NCI-H748 (cell line): ENCODE measurements around the gene TBP.
A peak's percentile ranks its signal among the peaks of the same experiment; 100 is the strongest.

Experiments used
- DNase-seq: peaks from one replicate; lab custom pipeline; 2025; ENCODE audit not compliant: unreplicated experiment; lab: John Stamatoyannopoulos, UW

TBP gene

DNA sequence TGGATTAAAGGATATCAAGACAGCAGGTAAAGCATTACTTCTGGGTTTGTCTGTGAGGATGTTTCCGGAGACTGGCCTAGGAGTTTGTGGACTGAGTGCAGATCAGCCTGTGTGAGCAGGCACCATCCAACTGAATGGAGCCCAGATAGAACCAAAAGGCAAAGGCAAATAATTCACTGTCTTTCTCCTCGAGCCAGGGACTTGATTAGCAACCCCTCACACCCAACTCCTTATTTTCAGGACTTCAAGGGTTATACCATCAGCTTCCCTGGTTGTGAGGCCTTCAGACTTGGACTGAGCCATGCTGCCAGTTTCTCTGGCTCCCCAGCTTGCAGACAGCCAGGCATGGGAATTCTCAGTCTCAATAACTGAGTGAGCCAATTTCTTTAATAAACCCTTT is 20.4 kb upstream of the TBP start:
- DNase-seq: no peak

DNA sequence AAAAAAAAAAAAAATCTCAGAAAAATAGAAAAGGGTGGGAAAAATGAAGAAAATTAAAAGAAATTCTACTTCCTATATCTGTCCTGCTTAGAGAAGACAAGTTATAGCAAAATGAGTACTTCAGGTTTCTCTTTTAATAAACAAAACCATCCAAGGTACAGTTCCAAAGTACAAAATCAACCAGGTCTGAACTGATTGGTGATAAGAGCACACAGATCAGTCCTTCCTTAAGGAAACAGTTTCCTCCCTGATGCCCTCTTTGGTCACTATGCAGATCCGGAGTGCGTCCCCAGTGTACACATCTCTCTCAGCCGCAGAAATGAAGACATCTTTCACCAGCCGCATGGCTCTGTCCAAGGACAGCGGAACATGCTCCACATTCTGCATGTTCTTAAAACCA is 19.2 kb upstream of the TBP start:
- DNase-seq: no peak

DNA sequence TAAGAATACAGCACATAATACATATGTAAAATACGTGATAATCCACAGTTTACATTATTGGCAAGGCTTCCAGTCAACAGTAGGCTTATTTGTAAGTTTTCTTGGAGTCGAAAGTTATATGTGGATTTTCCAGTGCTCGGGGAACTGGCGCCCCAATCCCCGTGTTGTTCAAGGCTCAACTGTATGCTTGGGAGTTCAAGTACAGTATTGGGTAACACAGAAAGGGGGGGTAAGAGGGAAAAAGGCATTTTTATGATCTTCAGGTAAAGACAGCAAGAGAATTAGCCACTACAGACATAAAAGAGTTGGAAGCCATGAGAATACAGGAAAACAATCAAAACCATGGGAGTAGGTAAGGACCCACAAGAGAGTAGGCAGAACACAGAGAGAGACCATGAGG is 17.5 kb upstream of the TBP start:
- no peak for DNase-seq

- DNase-seq: no peak
These were observed 16.8 kb upstream of the TBP start for GRCh38 chr6:170537329-170537728.

DNA sequence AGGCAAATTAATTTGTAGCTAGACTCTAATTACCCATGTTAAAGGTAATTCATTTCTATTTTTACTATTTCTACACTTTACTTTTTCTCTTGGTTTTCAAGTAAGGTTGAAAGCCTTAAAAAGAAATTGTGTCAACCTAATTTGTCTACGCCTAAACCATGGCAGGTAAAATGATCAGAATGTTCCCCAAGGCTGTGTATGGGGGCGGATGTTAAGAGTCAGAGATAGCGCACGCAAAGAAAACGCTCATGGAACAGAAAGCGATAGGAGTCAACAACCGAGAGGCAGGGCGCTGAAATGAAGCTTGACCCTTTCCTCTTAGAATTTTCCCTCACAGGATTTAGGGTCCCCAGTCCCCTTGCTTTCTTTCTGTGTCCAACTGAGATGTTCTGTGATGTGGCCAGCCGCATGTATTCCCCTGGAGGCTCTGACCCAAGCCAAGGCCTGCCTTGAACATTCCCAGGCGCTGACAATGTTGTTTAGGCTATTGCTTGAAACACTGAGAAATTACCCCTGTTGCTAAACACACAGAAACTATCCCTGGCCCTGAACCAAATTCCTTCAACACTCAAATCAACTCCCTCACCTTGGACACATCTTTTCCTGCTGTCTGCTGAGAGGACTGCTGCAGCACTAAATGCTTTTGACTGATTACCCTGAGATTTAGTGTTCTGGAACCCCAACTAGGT is 12.0 kb upstream of the TBP start:
- no peak for DNase-seq

DNA sequence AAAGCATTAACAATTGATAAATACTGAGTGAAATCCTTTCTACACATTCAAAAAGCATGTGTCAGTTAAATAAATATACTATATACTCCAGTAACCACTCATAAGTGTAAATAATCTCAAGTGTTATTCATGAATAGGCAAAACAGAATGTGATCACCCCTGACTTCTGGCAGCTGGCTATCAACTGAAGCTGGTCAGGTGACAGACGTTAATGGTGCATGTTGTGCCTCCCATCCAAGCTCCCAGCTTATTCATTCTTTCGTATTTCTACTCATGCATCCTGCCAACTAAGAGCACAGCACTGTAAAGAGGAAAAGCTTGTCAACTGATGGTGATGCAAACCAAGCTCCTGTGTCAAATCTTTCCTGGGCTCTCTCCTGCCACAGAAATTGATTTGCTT is 8.8 kb upstream of the TBP start:
- DNase-seq: no peak

GRCh38 chr6:170552765-170553533 is 1.2 kb upstream of the TBP start, which contains the start of gene PSMB1:
PSMB1 (minus strand) TSS chr6:170553307; CDS start chr6:170553242, 65 bp downstream.
- DNase-seq: peak; percentile 97

GRCh38 chr6:170553534-170554012 is 596 bp upstream of the TBP start:
- peak; percentile 72 for DNase-seq

DNA sequence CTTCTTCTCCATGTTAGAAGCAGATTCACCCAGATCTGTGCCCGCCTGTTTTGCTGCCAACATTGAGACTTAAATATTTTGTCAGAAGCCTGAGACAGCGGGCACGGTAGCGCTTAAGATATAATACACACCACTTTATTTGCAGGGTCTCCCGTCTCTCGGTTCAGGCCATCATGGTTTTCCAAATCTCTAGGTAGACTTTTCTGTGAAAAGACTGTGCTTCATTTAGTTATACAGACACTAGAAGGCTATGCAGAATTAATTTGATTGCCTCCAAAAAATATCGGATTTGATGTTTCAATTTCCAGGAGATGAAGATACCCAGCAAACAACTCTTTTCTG is 598 bp downstream of the TBP start:
- DNase-seq: no peak

DNA sequence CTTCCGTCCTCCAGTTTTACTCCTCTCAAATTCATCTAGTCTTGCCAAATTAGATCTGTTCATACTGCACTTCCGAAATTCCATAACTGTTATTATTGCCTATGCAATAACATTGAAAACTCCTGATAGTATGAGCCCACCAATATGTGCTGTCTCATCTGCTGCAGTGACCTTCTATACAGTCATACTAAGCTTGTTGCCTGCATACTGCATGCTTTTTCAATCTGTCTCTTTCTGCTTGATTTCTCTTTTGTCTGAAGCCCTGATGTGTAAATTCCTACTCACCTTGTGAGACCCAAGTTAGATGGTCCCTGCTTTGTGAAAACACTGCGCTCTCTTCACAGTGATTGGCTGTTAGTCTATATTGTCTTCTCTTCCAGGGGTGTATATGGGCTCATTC is 1.1 kb downstream of the TBP start:
- no peak for DNase-seq

DNA sequence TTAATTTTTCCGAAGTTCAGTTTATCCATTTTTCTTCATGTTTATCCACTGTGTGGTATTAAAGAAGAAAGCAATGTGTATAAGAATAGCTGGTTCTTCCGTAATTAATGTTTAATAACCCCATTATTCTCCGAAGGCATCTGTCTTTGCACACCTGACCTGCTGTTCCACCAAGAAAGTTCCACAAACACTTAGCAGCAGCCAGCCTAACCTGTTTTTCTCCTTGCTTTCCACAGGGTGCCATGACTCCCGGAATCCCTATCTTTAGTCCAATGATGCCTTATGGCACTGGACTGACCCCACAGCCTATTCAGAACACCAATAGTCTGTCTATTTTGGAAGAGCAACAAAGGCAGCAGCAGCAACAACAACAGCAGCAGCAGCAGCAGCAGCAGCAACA is 7.4 kb downstream of the TBP start:
- no peak for DNase-seq

DNA sequence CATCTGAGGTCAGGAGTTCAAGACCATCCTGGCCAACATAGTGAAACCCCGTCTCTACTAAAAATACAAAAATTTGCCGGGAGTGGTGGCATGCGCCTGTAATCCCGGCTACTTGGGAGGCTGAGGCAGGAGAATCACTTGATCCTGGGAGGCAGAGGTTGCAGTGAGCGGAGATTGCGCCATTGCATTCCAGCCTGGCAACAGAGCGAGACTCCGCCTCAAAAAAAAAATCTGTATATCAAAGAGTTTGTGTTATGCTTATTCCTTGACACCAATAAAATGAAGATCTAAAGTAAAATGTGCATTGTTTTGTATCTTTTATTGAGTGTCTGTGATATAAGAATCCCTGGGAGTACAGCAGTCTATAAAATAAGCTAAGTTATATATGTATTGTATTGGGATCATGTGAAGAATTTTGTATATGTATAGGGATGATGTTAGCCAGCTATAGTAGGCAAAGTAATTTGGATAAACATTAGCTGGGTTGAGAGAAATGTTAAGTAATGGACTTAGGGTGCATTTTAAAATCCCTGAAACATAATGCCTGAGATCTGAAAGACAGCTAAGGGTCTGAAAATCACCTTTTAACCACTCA is 10.9 kb downstream of the TBP start:
- no peak for DNase-seq

GRCh38 chr6:170572704-170573466 is 18.7 kb downstream of the TBP start:
- no peak for DNase-seq

DNA sequence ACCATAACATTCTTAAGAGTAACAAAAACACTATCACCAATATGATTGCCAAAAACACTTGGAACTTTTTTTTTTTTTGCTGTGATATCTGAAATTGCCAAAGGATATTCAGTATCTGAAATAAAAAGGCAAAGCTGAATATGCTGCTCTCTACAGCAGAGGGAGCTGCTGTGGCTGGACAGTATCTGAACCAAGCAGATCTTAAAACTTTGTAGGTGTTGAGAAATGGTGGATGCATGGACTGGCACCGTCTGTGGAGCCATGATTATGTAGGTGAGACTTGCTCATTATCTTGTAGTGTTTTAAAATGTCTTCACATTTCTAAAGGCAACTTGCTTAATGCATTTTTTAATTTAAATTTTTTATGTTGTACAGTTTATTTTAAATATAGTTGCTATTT is 21.1 kb downstream of the TBP start:
- no peak for DNase-seq

DNA sequence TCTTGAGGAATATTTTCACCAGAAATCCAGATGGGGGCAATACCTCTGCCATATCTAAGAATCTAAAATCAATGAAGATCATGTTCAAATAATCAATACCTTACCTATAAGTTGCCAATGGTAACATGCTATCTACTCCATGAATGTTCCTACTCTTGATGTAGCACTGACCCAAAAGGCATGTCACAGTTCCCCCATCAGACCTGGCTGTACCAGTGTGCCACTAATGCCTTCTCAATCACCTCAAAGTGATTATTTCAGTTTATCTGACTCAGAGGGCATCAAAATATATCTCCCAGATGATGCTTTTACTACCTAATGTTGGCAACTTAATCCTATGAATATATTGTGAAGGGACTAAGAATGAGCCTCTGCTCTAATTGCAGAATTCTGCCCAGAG is 24.7 kb downstream of the TBP start:
- no peak for DNase-seq

DNA sequence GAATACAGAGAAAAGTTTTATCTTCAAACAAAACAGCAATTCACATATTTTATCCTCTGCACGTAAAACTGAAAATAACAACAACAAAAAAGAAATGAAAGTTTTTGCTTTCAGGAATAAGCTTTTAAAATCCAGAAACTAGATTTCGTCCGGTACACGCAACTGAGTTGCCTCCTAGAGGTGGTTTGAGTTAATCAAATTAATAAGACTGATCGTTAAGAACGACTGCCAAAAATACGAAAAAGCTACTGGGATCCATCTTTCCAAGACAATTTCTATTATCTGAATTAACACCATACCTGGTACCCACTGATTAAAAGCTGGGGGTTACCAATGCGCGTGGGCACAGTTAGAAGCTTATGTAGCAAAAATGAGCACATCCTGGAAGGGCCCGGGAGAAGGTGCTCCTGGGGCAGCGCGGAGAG is 29.6 kb downstream of the TBP start:
- no peak for DNase-seq

DNA sequence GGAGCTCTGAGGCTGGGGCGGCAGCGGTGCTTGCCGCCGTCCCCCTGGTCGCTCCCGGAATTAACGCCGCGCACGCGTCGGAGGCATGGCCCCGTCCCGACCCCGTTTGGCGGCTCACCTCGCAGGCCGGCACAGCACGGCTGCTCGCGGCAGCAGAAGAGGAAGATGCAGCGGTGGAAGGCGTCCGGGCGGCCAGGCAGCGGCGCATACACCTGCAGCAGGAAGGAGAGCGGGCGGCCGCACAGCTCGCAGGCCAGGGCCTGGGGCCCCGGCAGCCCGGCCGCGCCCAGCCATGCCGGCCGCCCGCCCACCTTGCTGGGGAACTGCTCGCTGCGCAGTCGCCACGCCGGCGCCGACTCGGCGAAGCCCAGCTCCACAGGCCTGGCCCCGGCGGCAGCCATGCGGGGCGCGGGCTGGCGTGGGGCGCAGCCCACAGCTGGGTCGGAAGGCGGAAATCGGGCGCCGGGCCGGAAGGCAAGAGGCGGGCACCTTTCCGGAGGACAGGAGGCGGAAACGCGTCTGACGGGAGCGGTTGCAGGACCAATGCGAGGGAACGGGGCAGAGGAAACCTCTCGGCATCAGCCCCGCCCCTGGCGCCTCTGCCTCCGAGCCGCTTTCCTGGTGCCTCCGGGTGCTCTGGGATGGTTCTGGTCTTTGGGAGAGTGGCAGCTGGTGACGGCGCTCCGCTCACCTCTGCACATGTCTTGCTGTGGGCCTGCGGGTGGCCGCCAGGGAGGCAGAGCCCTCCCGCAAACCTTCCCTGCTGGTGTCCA is 30.2 kb downstream of the TBP start, which contains the start of gene PDCD2:
TSS of gene PDCD2 (minus strand) at position 457 of the 773 bp plus-strand sequence. CDS start at position 401, 56 bp downstream.
- peak; percentile 96 for DNase-seq

DNA sequence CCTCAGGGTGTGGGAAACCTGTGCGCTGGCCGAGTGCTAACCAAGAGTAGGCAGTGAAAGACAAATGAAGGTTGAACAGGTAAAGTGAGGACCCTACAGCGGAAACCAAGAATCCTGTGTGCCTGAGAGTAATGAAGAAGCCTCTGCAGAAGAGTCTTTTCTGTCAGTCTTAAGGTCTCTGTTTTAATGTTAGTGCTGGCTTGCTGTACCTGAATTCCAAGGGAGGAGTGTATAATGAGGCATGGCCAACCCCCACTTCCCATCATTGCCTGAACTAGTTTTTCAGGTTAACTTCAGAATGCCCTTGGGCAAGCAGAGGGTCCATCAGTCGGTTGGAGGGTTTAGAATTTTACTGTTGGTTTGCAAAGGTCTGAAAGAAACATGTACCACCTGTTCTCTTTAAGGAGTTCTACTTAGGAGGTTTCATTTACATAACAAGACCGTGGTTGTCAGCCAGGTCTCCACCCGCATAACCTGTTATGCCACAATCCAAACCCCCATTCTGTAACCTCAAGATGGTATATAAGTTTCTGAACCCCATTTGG is 30.9 kb downstream of the TBP start:
- DNase-seq: peak; percentile 44

DNA sequence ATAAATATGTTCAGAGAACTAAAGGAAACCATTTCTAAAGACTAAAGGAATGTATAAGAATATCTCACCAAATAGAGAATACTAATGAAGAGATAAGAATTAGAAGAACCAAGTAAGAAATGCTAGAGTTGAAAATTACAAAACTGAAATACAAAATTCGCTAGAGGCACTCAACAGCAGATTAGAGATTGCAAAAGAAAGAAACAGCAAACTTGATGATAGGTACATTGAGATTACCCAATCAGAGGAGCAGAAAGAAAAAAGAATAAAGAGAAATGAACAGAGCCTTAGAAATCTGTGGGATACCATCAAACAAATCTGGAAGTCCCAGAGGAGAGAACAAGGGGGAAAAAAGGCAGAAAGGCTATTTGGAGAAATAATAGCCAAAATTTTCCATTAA is 36.6 kb downstream of the TBP start:
- no peak for DNase-seq

- no peak for DNase-seq
These were observed 42.3 kb downstream of the TBP start for GRCh38 chr6:170596426-170596825.
